ENCODE results near the gene XPC.

Gene XPC

GRCh38 chr3:14212032-14212431, 33.6 kb upstream of the XPC start:
- no peak overlapping the region for H3K4me3 ChIP-seq (ENCODE audit: low read depth, low read length)
- no peak for TF ChIP-seq CTCF (IDR thresholded peaks at IDR 0.05; ENCODE audit: low read depth, low read length)

GRCh38 chr3:14211621-14212020, 33.2 kb upstream of the XPC start:
- no peak overlapping the region for H3K4me3 ChIP-seq (ENCODE audit: low read depth, low read length)
- TF ChIP-seq CTCF (IDR thresholded peaks at IDR 0.05; ENCODE audit: low read depth, low read length), result no peak

- no peak for TF ChIP-seq CTCF (IDR thresholded peaks at IDR 0.05; ENCODE audit: low read depth, low read length)
- no peak overlapping the region for H3K4me3 ChIP-seq (ENCODE audit: low read depth, low read length)
These were observed 32.6 kb upstream of the XPC start for GRCh38 chr3:14210843-14211594.

- H3K4me3 ChIP-seq (ENCODE audit: low read depth, low read length), result no peak overlapping the region; the same call in 1 of the 2 replicates
- no peak for TF ChIP-seq CTCF (IDR thresholded peaks at IDR 0.05; ENCODE audit: low read depth, low read length)
These were observed 31.9 kb upstream of the XPC start for GRCh38 chr3:14210290-14210688.

- TF ChIP-seq CTCF (IDR thresholded peaks at IDR 0.05; ENCODE audit: low read depth, low read length), result no peak
These were observed 31.3 kb upstream of the XPC start for GRCh38 chr3:14209581-14210289.

GRCh38 chr3:14208977-14209394, 30.6 kb upstream of the XPC start:
- H3K4me3 ChIP-seq (ENCODE audit: low read depth, low read length), result no peak overlapping the region
- TF ChIP-seq CTCF (IDR thresholded peaks at IDR 0.05; ENCODE audit: low read depth, low read length), result no peak

More at GRCh38 chr3:14209581-14210289, 31.3 kb upstream of the XPC start:
- peak overlapping the region; percentile 23; the same call in 1 of the 2 replicates for H3K4me3 ChIP-seq (ENCODE audit: low read depth, low read length)

- no peak for TF ChIP-seq CTCF (IDR thresholded peaks at IDR 0.05; ENCODE audit: low read depth, low read length)
- no peak overlapping the region for H3K4me3 ChIP-seq (ENCODE audit: low read depth, low read length)
These were observed 29.8 kb upstream of the XPC start for GRCh38 chr3:14208168-14208567.
